ENCODE measurements around the gene FXYD1.
"Not testable (repeated sequence)": the region's sequence is repeated elsewhere in the genome, so short reads cannot be mapped to it uniquely, and the experiment has no call there.

Gene FXYD1

GRCh38 chr19:35125749-35126623, 12.6 kb upstream of the FXYD1 start:
- no peak for DNase-seq

- DNase-seq = no peak
Measured at GRCh38 chr19:35126624-35126959, 12.0 kb upstream of the FXYD1 start.

GRCh38 chr19:35127871-35128270, 10.8 kb upstream of the FXYD1 start:
- DNase-seq = no peak

DNA sequence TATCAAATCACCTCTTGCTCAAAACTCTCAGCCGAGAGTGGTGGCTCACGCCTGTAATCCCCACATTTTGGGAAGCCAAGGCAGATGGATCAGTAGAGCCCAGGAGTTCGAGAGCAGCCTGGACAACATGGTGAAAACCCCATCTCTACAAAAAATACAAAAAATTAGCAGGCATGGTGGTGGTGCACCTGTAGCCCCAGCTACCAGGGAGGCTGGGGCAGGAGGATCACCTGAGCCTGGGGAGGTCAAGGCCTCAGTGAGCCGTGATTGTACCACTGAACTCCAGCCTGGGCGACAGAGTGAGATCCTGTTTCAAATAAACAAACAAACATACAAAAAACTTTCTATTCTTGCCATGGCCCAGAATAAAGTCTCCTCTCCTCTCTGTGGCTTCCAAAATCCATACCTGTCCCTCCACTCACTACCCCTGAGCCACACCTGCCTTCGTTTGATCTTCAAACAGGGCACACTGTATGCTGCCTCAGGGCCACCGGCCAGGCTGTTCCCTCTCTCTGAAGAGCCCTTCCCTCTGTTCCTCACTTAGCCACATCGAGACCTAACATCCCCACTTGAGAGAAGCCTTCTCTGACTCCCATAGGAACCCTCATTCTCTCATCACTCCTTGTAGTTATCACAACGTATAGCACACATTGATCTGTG, 10.1 kb upstream of the FXYD1 start:
- DNase-seq = no peak

GRCh38 chr19:35129724-35130274, 8.8 kb upstream of the FXYD1 start:
- DNase-seq = not testable (repeated sequence)

DNA sequence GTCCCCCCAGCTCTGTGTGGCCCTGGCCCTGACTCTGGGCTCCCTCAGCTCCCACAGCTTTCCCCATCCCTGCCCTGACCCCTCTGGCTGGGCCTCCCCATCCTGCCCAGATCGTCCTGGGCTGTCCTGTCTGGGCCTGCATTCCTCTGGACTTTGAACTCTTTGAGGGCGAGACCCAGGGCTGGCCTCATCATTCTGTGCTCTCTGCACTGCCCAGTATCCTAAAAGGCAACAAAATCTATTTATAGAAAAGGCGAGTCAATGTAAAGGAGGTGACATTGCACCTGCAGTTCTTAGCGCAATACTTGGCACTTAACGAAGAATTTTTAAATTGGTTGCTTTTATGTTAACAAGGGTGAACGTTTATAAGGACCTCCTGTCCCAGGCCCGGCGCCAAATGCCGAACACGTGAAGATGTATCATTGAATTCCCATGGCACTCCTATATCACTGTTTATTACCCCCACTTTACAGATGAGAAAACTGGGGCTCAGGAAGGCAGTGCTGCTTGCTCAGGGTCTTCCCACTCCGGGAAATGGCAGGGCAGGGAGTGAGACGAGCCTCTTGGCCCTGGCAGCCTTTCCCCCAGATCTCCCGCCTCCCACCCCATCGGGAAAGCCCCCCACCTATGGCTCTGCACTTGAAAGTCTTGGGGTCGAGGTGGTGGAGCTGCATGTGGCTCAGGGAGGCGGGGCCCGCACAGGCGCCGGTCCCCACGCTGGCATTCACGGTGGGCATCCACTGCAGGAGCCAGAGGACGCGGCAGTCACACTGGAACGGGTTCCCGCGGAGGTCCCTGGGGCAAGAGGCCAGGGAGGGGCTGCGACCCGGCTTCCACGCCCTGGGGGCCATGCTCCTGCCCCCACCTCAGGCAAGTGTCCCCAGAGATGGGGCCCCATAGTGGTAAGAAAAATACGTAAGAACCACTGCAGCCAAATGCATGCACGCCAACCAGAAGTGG, 7.6 kb upstream of the FXYD1 start:
- DNase-seq = no peak

- DNase-seq = no peak
Measured at GRCh38 chr19:35132254-35132653, 6.4 kb upstream of the FXYD1 start.

DNA sequence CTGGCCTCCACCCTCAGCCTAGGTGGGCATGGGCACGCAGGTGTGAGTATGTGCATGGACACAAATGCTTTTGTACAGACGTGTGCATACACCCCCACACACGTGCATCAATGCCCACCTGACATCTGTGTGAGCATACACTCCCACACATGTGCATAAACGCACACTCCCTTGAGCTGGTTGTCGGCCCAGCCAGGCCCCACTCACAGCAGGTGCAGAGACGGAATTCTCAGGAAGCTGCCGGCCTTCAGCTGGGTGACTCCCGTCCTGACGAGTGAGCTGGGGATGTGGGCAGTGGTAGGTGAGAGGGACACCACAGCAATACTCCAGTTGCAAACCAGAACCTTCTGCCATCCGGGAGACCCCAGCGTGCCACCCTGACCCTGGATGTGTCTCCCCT, 4.8 kb upstream of the FXYD1 start:
- DNase-seq = no peak

- no peak for DNase-seq
Measured at GRCh38 chr19:35134601-35135242, 3.9 kb upstream of the FXYD1 start, which contains the start of gene LGI4. Gene LGI4 (minus strand): TSS chr19:35135059. CDS start chr19:35134680, 379 bp downstream.

- peak; percentile 92 for DNase-seq
Measured at GRCh38 chr19:35135389-35135909, 3.2 kb upstream of the FXYD1 start.

GRCh38 chr19:35136231-35136630, 2.4 kb upstream of the FXYD1 start:
- DNase-seq = no peak

DNA sequence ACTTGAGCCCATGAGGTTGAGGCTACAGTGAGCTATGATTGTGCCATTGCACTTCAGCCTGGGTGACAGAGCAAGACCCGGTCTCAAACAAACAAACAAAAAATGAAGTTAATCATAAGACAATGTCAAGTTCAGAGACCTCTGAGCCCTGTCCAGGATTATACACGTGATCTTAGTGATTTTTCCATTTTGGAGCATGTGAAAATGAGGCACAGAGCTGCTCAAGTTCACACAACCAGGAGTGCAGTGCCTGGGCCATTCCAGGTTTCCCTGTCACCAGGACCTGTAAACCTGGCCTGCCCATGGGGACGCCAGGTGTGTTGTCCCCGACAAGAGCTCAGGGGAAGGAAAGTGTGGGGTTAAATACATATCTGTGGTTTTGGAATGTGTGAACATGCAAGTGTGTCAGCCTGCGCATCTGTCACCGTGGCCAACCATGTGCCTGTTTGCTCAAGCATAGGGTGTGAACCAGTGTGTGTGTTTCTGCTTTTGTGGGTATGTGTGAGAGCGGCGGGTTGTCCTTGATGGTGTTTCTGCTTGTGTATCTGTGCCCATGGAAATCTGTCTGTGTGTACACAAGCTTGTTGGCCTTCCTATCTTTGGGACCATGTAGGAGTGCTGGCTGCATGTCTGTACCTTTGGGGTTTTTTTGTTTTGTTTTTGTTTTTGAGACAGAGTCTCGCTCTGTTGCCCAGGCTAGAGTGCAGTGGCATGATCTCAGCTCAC, 1.5 kb upstream of the FXYD1 start:
- DNase-seq = no peak

DNA sequence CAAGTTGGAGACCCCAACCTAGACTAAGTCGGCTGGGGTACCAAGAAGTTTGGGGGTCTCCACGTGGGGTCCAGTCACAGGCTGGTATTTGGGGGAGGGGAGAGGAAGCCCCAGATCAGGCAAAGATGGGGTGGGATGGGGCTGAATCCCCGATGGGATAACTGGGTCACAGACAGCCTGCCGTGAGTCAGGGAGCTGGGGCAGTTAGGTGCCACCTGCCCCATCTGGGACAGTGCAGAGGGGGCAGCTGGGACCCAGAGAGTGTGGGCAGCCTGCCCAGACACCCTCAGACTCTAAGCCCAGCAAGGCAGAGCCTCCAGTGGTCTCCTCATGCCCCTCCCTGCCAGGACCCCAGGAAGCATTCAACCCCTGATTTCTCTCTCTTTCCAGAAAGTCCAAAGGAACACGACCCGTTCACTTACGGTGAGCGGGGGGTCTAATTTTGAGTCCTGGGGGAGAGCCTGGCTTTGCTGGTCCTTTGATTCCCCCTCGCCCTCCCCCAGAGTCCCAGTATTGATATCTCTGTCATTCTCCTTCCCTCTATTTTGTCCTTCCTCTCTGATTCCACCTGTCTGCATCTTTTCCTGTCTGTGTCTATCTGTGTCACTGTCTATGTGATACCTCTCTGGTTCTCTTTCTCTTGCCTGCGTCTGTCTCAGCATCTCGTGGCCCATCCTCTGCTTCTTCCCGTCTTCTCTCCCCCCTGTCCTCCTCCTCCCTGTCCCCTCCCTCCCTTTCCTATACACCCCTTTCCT, 1.8 kb downstream of the FXYD1 start:
- no peak for DNase-seq

DNA sequence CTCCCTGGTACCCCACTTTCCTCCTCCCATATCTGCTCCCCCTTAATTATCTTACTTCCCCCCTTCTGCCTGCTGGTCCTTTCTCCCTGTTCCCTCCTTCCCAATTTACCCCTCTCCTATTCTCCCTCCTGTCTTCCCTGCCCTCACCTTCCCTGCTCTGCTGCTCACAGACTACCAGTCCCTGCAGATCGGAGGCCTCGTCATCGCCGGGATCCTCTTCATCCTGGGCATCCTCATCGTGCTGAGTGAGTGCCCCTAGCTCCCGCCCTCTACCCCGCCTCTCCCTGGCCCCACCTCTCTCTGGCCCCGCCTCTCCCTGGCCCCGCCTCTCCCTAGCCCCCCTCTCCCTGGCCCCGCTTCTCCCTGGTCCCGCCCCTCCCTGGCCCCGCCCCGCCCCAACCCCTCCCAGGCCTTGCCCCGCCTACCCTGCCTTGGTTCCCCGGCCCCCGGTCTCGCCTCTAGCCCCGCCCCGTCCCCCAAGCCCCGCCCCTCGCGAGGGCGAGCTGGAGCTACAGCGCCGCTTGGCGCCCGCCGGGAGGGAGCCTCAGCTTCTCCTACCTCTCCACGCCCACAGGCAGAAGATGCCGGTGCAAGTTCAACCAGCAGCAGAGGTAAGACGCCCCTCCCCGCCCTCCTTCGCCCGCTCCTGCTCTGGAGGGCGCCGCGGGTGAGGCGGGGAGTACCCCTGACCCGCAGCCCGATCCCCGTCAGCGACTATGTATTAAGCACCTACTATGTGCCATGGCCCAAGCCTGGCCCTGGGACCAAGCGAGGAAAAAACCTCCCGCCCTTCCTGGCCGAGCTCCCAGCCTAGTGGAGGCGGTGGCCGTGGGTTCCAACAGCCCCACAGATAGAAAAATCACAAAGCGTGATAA, 2.6 kb downstream of the FXYD1 start:
- peak; percentile 91 for DNase-seq

DNA sequence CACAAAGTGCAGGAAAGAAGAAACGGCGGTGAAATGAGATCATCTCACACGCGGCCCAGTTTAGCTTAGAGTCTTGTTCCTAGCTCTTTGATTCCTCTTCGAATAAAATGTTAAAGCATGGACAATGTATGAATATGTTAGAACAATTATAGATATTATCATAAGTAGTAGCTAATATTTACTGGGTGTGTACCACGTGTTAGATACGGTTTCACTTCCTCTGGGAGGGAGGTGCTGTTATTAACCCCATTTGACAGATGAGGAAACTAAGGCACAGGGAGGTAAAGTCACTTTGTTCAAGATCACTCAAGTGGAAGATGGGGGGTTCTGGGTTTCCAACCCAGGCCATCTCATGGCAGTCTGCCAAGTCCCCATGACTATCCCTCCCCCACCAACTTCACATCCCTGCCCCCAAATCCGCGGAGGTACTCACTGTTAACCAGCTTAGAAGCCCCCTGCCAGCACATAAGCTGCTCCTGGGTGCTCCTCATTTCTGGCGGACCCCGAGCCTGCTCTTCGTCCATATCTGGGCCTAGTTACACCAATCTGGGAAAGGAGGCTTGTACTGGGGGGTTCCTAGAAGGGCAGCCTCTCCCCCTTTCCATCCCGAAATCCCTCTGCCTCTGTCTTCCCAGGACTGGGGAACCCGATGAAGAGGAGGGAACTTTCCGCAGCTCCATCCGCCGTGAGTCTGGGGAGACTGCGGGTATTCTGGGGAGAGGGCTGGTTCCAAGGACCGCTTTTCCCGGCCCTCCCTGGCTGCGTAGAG, 3.4 kb downstream of the FXYD1 start:
- peak; percentile 49 for DNase-seq

DNA sequence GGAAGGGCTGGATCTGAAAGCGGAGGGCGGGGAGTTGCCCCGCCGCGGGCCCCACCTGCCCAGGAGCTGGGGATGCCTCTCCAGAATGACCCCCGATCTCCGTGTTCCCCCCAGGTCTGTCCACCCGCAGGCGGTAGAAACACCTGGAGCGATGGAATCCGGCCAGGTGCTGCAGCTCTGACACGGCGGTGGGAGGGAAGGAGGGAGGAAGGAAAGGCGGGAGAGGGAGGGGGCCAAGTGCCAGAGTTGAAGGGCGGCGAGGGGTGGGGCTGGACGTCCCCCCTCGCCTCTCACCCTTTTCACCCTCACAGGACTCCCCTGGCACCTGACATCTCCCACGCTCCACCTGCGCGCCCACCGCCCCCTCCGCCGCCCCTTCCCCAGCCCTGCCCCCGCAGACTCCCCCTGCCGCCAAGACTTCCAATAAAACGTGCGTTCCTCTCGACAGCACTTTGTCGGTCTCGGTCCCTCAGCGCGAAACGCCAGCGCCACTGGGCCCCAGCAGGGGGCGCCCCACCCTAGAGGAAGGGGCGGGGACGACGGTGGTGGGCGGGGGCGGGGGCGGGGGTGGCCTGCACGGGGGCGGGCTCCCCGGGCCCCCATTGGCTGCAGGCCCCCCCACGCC, 4.1 kb downstream of the FXYD1 start:
- DNase-seq = peak; percentile 61

- peak; percentile 47 for DNase-seq
Measured at GRCh38 chr19:35143231-35143715, 4.6 kb downstream of the FXYD1 start, which contains the start of gene FXYD7. Gene FXYD7 (plus strand): TSS chr19:35143255. CDS start chr19:35143334, 79 bp downstream.

GRCh38 chr19:35143818-35144217, 5.2 kb downstream of the FXYD1 start:
- DNase-seq = no peak

Measured in right forelimb (tissue), 1 donor.